ENCODE results near the gene CD3D.

- TF ChIP-seq, protein P1, sequence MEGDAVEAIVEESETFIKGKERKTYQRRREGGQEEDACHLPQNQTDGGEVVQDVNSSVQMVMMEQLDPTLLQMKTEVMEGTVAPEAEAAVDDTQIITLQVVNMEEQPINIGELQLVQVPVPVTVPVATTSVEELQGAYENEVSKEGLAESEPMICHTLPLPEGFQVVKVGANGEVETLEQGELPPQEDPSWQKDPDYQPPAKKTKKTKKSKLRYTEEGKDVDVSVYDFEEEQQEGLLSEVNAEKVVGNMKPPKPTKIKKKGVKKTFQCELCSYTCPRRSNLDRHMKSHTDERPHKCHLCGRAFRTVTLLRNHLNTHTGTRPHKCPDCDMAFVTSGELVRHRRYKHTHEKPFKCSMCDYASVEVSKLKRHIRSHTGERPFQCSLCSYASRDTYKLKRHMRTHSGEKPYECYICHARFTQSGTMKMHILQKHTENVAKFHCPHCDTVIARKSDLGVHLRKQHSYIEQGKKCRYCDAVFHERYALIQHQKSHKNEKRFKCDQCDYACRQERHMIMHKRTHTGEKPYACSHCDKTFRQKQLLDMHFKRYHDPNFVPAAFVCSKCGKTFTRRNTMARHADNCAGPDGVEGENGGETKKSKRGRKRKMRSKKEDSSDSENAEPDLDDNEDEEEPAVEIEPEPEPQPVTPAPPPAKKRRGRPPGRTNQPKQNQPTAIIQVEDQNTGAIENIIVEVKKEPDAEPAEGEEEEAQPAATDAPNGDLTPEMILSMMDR (IDR thresholded peaks at IDR 0.05), result no peak
- no peak for TF ChIP-seq POLR2AphosphoS5 (IDR thresholded peaks at IDR 0.05)
- TF ChIP-seq POLR2A (IDR thresholded peaks at IDR 0.05), result no peak
Measured at GRCh38 chr11:118364956-118365615, 22.6 kb upstream of the CD3D start.

Measured in gastroesophageal sphincter (tissue), 3 donors.